22Rv1 (cell line): Measurements from ENCODE around the gene CGB8.

Experiments used
- CTCF ChIP-seq: fragments of 450-650 bp; IDR thresholded peaks from 2 replicates; pipeline ENCODE4 v1.5.1; 2017; ENCODE audit warnings: mild to moderate bottlenecking
- ZFX ChIP-seq: fragments of 450-650 bp; IDR thresholded peaks from 2 replicates; pipeline ENCODE4 v1.6.1; 2017; ENCODE audit warnings: antibody characterized with exemption, borderline replicate concordance

GRCh38 chr19:49056101-49056901, 7.4 kb upstream of the CGB8 start:
- TF ChIP-seq CTCF, result peak; percentile 36
- TF ChIP-seq ZFX, result no peak
